Fibroblast of lung (primary cell): ENCODE data around the gene NOM1. TPM values are rescaled to one million over a fixed set of nuclear protein-coding genes. Genes with fewer than 3 reads are reported as not detected.

Experiments used
- DNase-seq, 2 donors: peaks; one replicate each; pipeline versions ENCODE4 v3.0.0 to v3.0.0-alpha.2; 2010; ENCODE audit warnings: low read depth in 2 of 2
- H2AFZ ChIP-seq: 2 replicates; pipeline ENCODE4 v1.5.1; 2012; ENCODE audit warnings: low read length, control low read depth, inconsistent platforms
- H3K27ac ChIP-seq: 2 replicates; pipeline ENCODE4 v1.5.1; 2011; ENCODE audit warnings: low read length, control low read depth; ENCODE audit not compliant: insufficient read depth
- H3K27me3 ChIP-seq: 2 replicates; pipeline ENCODE4 v1.5.1; 2011; ENCODE audit warnings: mild to moderate bottlenecking, low read length; ENCODE audit not compliant: control insufficient read depth, insufficient read depth
- H3K36me3 ChIP-seq: 2 replicates; pipeline ENCODE4 v1.5.1; 2011; ENCODE audit warnings: low read length; ENCODE audit not compliant: control insufficient read depth, insufficient read depth
- H3K4me1 ChIP-seq: 2 replicates; pipeline ENCODE4 v1.5.1; 2011; ENCODE audit warnings: low read length; ENCODE audit not compliant: control insufficient read depth, insufficient read depth; ENCODE audit errors: extremely low read depth
- H3K4me2 ChIP-seq: 2 replicates; pipeline ENCODE4 v1.5.1; 2011; ENCODE audit warnings: low read length, control low read depth; ENCODE audit not compliant: insufficient read depth; ENCODE audit errors: extremely low read depth
- H3K4me3 ChIP-seq, 4 experiments: fragments of 200-600 bp in 1 of 4; sonication (generic) in 1 of 4; replicated peaks in 1 of 4; 2 replicates each; pipeline ENCODE4 v1.5.1; 2011 to 2016; ENCODE audit warnings: low read length in 4 of 4, low read depth in 3 of 4, mild to moderate bottlenecking in 3 of 4, control low read depth in 2 of 4, inconsistent platforms in 1 of 4, mixed read lengths in 1 of 4; ENCODE audit not compliant: insufficient read depth in 1 of 4; ENCODE audit errors: control extremely low read depth in 1 of 4
- H3K79me2 ChIP-seq: 2 replicates; pipeline ENCODE4 v1.5.1; 2012; ENCODE audit warnings: mild to moderate bottlenecking, low read length, inconsistent platforms; ENCODE audit not compliant: control insufficient read depth, insufficient read depth
- H3K9ac ChIP-seq: 2 replicates; pipeline ENCODE4 v1.5.1; 2011; ENCODE audit warnings: mild to moderate bottlenecking, low read length, control low read depth; ENCODE audit not compliant: insufficient read depth
- H3K9me3 ChIP-seq: 2 replicates; pipeline ENCODE4 v1.5.1; 2012; ENCODE audit warnings: low read depth, low read length; ENCODE audit not compliant: control insufficient read depth, insufficient read depth
- H4K20me1 ChIP-seq: 2 replicates; pipeline ENCODE4 v1.5.1; 2011; ENCODE audit warnings: low read length; ENCODE audit not compliant: control insufficient read depth, insufficient read depth; ENCODE audit errors: extremely low read depth
- EZH2 ChIP-seq: IDR thresholded peaks from 2 replicates; pipeline ENCODE4 v1.5.1; 2012; ENCODE audit warnings: low read length, control low read depth, mild to moderate bottlenecking; ENCODE audit errors: missing control alignments
- polyA plus RNA-seq, 2 donors: library from polyadenylated mRNA; depleted of rRNA in 1 of 2; stranded (reverse) in 1 of 2; unstranded in 1 of 2; fragments of >200 nt; gene quantifications; 2 replicates each; pipeline ENCODE4 v1.2.1, GENCODE V29; 2011 to 2012; ENCODE audit warnings: missing spikeins in 1 of 2
- total RNA-seq: library from RNA; depleted of rRNA; stranded (reverse); fragments of >200 nt; gene quantifications from 2 replicates; pipeline ENCODE4 v1.2.1, GENCODE V29; 2014
- TF ChIP-seq, protein P1 (sequence below), 2 donors: IDR thresholded peaks in 1 of 2; conservative IDR thresholded peaks in 1 of 2; 1 replicate in 1 of 2; 2 replicates in 1 of 2; pipeline ENCODE4 v1.5.1; 2011 to 2012; ENCODE audit warnings: low read length in 2 of 2, control low read depth in 1 of 2, inconsistent platforms in 1 of 2, low read depth in 1 of 2, mild to moderate bottlenecking in 1 of 2

Gene NOM1
- total and polyA plus RNA-seq, 2 donors (not counting 1 experiment from before 2014, with no cell fraction given) = 5.6 to 13.9 TPM

GRCh38 chr7:156966387-156966786 is 16.9 kb downstream of the NOM1 start:
- H3K36me3 ChIP-seq = peaks cover 23% of the 10 kb centered on the region
- no peak overlapping the region for H2AFZ ChIP-seq
- H3K4me2 ChIP-seq = no peak overlapping the region
- no peaks in the 10 kb centered on the region for H3K27me3 ChIP-seq
- H3K4me1 ChIP-seq = no peaks in the 10 kb centered on the region
- TF ChIP-seq, protein P1, sequence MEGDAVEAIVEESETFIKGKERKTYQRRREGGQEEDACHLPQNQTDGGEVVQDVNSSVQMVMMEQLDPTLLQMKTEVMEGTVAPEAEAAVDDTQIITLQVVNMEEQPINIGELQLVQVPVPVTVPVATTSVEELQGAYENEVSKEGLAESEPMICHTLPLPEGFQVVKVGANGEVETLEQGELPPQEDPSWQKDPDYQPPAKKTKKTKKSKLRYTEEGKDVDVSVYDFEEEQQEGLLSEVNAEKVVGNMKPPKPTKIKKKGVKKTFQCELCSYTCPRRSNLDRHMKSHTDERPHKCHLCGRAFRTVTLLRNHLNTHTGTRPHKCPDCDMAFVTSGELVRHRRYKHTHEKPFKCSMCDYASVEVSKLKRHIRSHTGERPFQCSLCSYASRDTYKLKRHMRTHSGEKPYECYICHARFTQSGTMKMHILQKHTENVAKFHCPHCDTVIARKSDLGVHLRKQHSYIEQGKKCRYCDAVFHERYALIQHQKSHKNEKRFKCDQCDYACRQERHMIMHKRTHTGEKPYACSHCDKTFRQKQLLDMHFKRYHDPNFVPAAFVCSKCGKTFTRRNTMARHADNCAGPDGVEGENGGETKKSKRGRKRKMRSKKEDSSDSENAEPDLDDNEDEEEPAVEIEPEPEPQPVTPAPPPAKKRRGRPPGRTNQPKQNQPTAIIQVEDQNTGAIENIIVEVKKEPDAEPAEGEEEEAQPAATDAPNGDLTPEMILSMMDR (conservative IDR thresholded peaks at IDR 0.05 in 1 of 2, IDR thresholded peaks at IDR 0.05 in 1 of 2; ENCODE audit: low read depth in 1 of 2, low read length in 2 of 2) = no peak
- no peak for TF ChIP-seq EZH2
- no peak overlapping the region for H3K27ac ChIP-seq
- no peaks in the 10 kb centered on the region for H3K9me3 ChIP-seq
- no peaks in the 10 kb centered on the region for H3K79me2 ChIP-seq
- H3K9ac ChIP-seq = no peak overlapping the region
- H3K4me3 ChIP-seq = no peak overlapping the region
- DNase-seq = no peak
- H4K20me1 ChIP-seq = no peaks in the 10 kb centered on the region

DNA sequence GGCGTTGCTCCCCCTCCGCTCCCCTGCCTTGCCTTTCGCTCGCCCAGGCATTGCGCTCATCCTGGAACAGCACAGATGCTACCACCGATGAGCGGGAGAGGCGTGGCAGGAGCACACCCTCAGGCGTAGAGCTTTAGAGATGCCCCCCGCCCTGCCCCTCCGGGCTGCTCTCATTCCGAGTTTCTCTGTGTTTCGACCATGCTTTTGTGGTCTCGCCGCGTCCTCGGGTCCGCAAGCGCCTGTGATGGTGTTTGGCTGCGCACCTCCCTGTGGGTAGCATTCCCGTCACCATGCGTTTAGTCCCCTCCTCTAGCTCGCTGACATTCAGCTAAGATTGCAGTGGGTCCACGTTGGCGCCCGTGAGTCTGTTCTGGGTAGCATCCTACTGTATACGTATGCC is 18.7 kb downstream of the NOM1 start:
- Histone ChIP-seq H3K4me2 (no peak overlapping the region), H3K27me3 (no peaks in the 10 kb centered on the region), H3K4me1 (no peaks in the 10 kb centered on the region), H3K9ac (no peak overlapping the region), H4K20me1 (no peaks in the 10 kb centered on the region), H2AFZ (no peak overlapping the region), H3K79me2 (no peaks in the 10 kb centered on the region), H3K27ac (no peak overlapping the region), H3K36me3 (peaks cover 13% of the 10 kb centered on the region), H3K4me3 (no peak overlapping the region), H3K9me3 (no peaks in the 10 kb centered on the region)
- no peak for TF ChIP-seq EZH2
- TF ChIP-seq, protein P1 (conservative IDR thresholded peaks at IDR 0.05 in 1 of 2, IDR thresholded peaks at IDR 0.05 in 1 of 2; ENCODE audit: low read depth in 1 of 2, low read length in 2 of 2) = no peak
- no peak for DNase-seq

DNA sequence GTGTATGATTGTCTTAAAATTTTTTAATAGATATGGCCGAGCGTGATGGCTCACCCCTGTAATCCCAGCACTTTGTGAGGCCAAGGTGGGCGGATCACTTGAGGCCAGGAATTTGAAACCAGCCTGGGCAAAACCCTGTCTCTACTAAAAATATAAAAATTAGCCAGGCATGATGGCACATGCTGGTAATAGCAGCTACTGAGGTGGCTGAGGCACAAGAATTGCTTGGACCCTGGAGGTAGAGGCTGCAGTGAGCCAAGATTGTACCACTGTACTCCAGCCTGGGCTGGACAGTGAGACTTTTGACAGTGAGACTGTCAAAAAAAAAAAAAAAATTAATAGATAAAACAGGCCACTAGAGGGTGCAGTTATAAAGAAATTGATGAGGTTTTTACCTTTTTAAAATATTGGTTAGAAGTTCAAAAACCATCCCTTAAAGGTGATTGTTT is 20.5 kb downstream of the NOM1 start:
- no peak overlapping the region for H3K4me2 ChIP-seq
- H4K20me1 ChIP-seq = no peaks in the 10 kb centered on the region
- H3K27ac ChIP-seq = no peak overlapping the region
- no peak overlapping the region for H3K4me3 ChIP-seq
- no peaks in the 10 kb centered on the region for H3K9me3 ChIP-seq
- no peaks in the 10 kb centered on the region for H3K27me3 ChIP-seq
- no peak overlapping the region for H2AFZ ChIP-seq
- no peak overlapping the region for H3K9ac ChIP-seq
- TF ChIP-seq, protein P1 (conservative IDR thresholded peaks at IDR 0.05 in 1 of 2, IDR thresholded peaks at IDR 0.05 in 1 of 2; ENCODE audit: low read depth in 1 of 2, low read length in 2 of 2) = peak in 1 of 2 donors; percentile 13
- TF ChIP-seq EZH2 = no peak
- H3K36me3 ChIP-seq = peaks cover 8% of the 10 kb centered on the region
- H3K4me1 ChIP-seq = no peaks in the 10 kb centered on the region
- DNase-seq = peak in 1 of 2 donors; percentile 21
- no peaks in the 10 kb centered on the region for H3K79me2 ChIP-seq
